OCI-LY3 (cell line): Measurements from ENCODE around the gene PIK3C2G.
A peak's percentile ranks its signal among the peaks of the same experiment; 100 is the strongest.

Experiments used
- EZH2phosphoT487 ChIP-seq: fragments of 200-600 bp; shearing (Covaris generic); IDR thresholded peaks from 2 replicates; pipeline ENCODE4 v1.6.1; 2018; ENCODE audit warnings: antibody characterized with exemption, mixed run types, low read depth
- TF ChIP-seq, protein P1 (sequence below): fragments of 200-600, 300-600 bp; sonication (generic); IDR thresholded peaks from 2 replicates; pipeline ENCODE4 v1.5.1; 2014; ENCODE audit warnings: antibody characterized with exemption, low read length, low read depth

GRCh38 chr12:18552829-18553228 lies 291.5 kb downstream of the PIK3C2G start:
- TF ChIP-seq, protein P1, sequence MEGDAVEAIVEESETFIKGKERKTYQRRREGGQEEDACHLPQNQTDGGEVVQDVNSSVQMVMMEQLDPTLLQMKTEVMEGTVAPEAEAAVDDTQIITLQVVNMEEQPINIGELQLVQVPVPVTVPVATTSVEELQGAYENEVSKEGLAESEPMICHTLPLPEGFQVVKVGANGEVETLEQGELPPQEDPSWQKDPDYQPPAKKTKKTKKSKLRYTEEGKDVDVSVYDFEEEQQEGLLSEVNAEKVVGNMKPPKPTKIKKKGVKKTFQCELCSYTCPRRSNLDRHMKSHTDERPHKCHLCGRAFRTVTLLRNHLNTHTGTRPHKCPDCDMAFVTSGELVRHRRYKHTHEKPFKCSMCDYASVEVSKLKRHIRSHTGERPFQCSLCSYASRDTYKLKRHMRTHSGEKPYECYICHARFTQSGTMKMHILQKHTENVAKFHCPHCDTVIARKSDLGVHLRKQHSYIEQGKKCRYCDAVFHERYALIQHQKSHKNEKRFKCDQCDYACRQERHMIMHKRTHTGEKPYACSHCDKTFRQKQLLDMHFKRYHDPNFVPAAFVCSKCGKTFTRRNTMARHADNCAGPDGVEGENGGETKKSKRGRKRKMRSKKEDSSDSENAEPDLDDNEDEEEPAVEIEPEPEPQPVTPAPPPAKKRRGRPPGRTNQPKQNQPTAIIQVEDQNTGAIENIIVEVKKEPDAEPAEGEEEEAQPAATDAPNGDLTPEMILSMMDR = peak; percentile 23; the same call in 1 of the 2 replicates
- no peak for TF ChIP-seq EZH2phosphoT487
